HFF-Myc (cell line): ENCODE data around the gene BRSK2.

Source experiments
- DNase-seq: peaks from one replicate; pipeline ENCODE4 v3.0.0-alpha.2; 2011; ENCODE audit warnings: low read depth; ENCODE audit errors: extremely low read depth
- H3K4me3 ChIP-seq: replicated peaks from 2 replicates; pipeline ENCODE4 v1.5.1; 2011; ENCODE audit warnings: low read depth, mild to moderate bottlenecking, control low read depth, low read length
- CTCF ChIP-seq: IDR thresholded peaks from 2 replicates; pipeline ENCODE4 v1.5.1; 2012; ENCODE audit warnings: mild to moderate bottlenecking, low read depth, low read length, control low read depth; ENCODE audit errors: missing control alignments

Gene BRSK2

GRCh38 chr11:1480555-1481482 is 91.1 kb downstream of the BRSK2 start:
- no peak for DNase-seq
- no peak overlapping the region for H3K4me3 ChIP-seq
- TF ChIP-seq CTCF = no peak

GRCh38 chr11:1481483-1481825 is 91.7 kb downstream of the BRSK2 start:
- no peak overlapping the region for H3K4me3 ChIP-seq
- TF ChIP-seq CTCF = no peak
- no peak for DNase-seq

GRCh38 chr11:1481861-1482441 is 92.2 kb downstream of the BRSK2 start:
- no peak for TF ChIP-seq CTCF
- no peak for DNase-seq
- no peak overlapping the region for H3K4me3 ChIP-seq

- H3K4me3 ChIP-seq = no peak overlapping the region
- TF ChIP-seq CTCF = peak; percentile 12
- DNase-seq = no peak
Measured at GRCh38 chr11:1482581-1483444, 93.1 kb downstream of the BRSK2 start.

- TF ChIP-seq CTCF = no peak
- DNase-seq = no peak
- H3K4me3 ChIP-seq = no peak overlapping the region
Measured at GRCh38 chr11:1483445-1483961, 93.8 kb downstream of the BRSK2 start.

GRCh38 chr11:1484061-1484671 is 94.4 kb downstream of the BRSK2 start:
- no peak for DNase-seq
- no peak overlapping the region for H3K4me3 ChIP-seq
- no peak for TF ChIP-seq CTCF
